GM23338 (cell line): Measurements from ENCODE around the gene AATF. TPM values are rescaled to one million over a fixed set of nuclear protein-coding genes. Genes with fewer than 3 reads are reported as not detected.

Experiments used
- ATAC-seq: fragments of 200-7000 bp; cut with Tn5 transposase; 3 replicates; pipeline ENCODE4 v1.9.1; 2020
- DNase-seq: peaks from one replicate; pipeline ENCODE4 v3.0.0-alpha.2; 2015; ENCODE audit warnings: low spot score
- H2AFZ ChIP-seq: fragments of 200-600 bp; sonication (generic); 2 replicates; pipeline ENCODE4 v1.8.0; 2016; ENCODE audit warnings: antibody characterized with exemption, mild to moderate bottlenecking, moderate library complexity
- H3F3A ChIP-seq: fragments of 200-600 bp; sonication (generic); replicated peaks from 2 replicates; pipeline ENCODE4 v1.8.0; 2017; ENCODE audit warnings: antibody characterized with exemption, mixed run types, low read depth
- H3K27ac ChIP-seq: fragments of 200-600 bp; sonication (generic); 2 replicates; pipeline ENCODE4 v1.6.1; 2016; ENCODE audit warnings: low read depth
- H3K27me3 ChIP-seq: fragments of 200-600 bp; sonication (generic); 2 replicates; pipeline ENCODE4 v1.8.0; 2016; ENCODE audit warnings: mild to moderate bottlenecking, mixed run types, moderate library complexity; ENCODE audit not compliant: insufficient read depth
- H3K36me3 ChIP-seq: fragments of 200-600 bp; sonication (generic); 2 replicates; pipeline ENCODE4 v1.8.0; 2016; ENCODE audit warnings: mild to moderate bottlenecking; ENCODE audit not compliant: insufficient read depth
- H3K4me1 ChIP-seq: fragments of 200-600 bp; sonication (generic); 2 replicates; pipeline ENCODE4 v1.8.0; 2016; ENCODE audit warnings: mild to moderate bottlenecking, moderate library complexity; ENCODE audit not compliant: insufficient read depth
- H3K4me2 ChIP-seq: fragments of 200-600 bp; sonication (generic); 2 replicates; pipeline ENCODE4 v1.7.1; 2017; ENCODE audit warnings: mixed run types
- H3K4me3 ChIP-seq: fragments of 200-600 bp; sonication (generic); 2 replicates; pipeline ENCODE4 v1.6.1; 2016; ENCODE audit warnings: mixed run types
- H3K79me2 ChIP-seq: fragments of 200-600 bp; sonication (generic); replicated peaks from 2 replicates; pipeline ENCODE4 v1.8.0; 2017; ENCODE audit warnings: mild to moderate bottlenecking; ENCODE audit not compliant: insufficient read depth
- H3K9me2 ChIP-seq: fragments of 200-600 bp; sonication (generic); 2 replicates; pipeline ENCODE4 v1.8.0; 2017; ENCODE audit not compliant: insufficient read depth
- H4K20me1 ChIP-seq: fragments of 200-600 bp; sonication (generic); replicated peaks from 2 replicates; pipeline ENCODE4 v1.8.0; 2017; ENCODE audit warnings: mild to moderate bottlenecking; ENCODE audit not compliant: insufficient read depth
- H3K27ac Mint-ChIP-seq: 2 replicates; pipeline ENCODE4 v1.8.0; 2020; ENCODE audit warnings: inconsistent platforms, mild to moderate bottlenecking, moderate library complexity, mixed read lengths
- H3K27me3 Mint-ChIP-seq: 3 replicates; pipeline ENCODE4 v1.8.0; 2022; ENCODE audit warnings: low read depth, mild to moderate bottlenecking, moderate library complexity, mixed read lengths, inconsistent platforms; ENCODE audit not compliant: insufficient read depth, poor library complexity
- H3K36me3 Mint-ChIP-seq: 3 replicates; pipeline ENCODE4 v1.8.0; 2021; ENCODE audit warnings: low read depth, mild to moderate bottlenecking, inconsistent platforms, moderate library complexity, mixed read lengths
- H3K4me1 Mint-ChIP-seq: 3 replicates; pipeline ENCODE4 v1.8.0; 2020; ENCODE audit warnings: mild to moderate bottlenecking, inconsistent platforms, mixed read lengths
- H3K4me3 Mint-ChIP-seq: 3 replicates; pipeline ENCODE4 v1.8.0; 2021; ENCODE audit warnings: moderate library complexity, mild to moderate bottlenecking, inconsistent platforms, mixed read lengths
- H3K9me3 Mint-ChIP-seq: 3 replicates; pipeline ENCODE4 v1.8.0; 2020; ENCODE audit warnings: moderate library complexity, mild to moderate bottlenecking, inconsistent platforms, mixed read lengths
- CREB1 ChIP-seq: fragments of 250-450 bp; sonication (Bioruptor Pico); IDR thresholded peaks from 2 replicates; pipeline ENCODE4 v1.5.0; 2020; ENCODE audit warnings: low read depth, mild to moderate bottlenecking, moderate library complexity
- ETS1 ChIP-seq: IDR thresholded peaks from 2 replicates; pipeline ENCODE4 v1.6.1; 2016; ENCODE audit warnings: antibody characterized with exemption
- EZH2phosphoT487 ChIP-seq: fragments of 200-600 bp; sonication (generic); IDR thresholded peaks from one replicate; pipeline ENCODE4 v1.8.1; 2018; ENCODE audit warnings: antibody characterized with exemption; ENCODE audit not compliant: unreplicated experiment
- NANOG ChIP-seq: IDR thresholded peaks from 2 replicates; pipeline ENCODE4 v1.6.1; 2016; ENCODE audit warnings: antibody characterized with exemption, borderline replicate concordance
- REST ChIP-seq: IDR thresholded peaks from one replicate; pipeline ENCODE4 v1.6.1; 2018; ENCODE audit warnings: antibody characterized with exemption; ENCODE audit not compliant: unreplicated experiment
- STAT1 ChIP-seq: IDR thresholded peaks from one replicate; pipeline ENCODE4 v1.6.1; 2016; ENCODE audit warnings: antibody characterized with exemption; ENCODE audit not compliant: unreplicated experiment
- ZNF114 ChIP-seq: fragments of 250-450 bp; sonication (Bioruptor Pico); IDR thresholded peaks from 2 replicates; pipeline ENCODE4 v1.5.0; 2020; ENCODE audit warnings: mild to moderate bottlenecking, moderate library complexity
- ZNF462 ChIP-seq: fragments of 250-450 bp; sonication (Bioruptor Pico); IDR thresholded peaks from 2 replicates; pipeline ENCODE4 v1.5.0; 2020; ENCODE audit warnings: mild to moderate bottlenecking, moderate library complexity
- polyA plus RNA-seq: library from polyadenylated mRNA; unstranded; fragments of >200 nt; fragmentation: Nextera tagmentation; extraction: Ambion mirVana; gene quantifications from 2 replicates; pipeline ENCODE4 v1.2.1, GENCODE V29; 2016
- total RNA-seq: library from RNA; depleted of rRNA; stranded (reverse); fragments of >200 nt; shearing (Covaris generic); gene quantifications from 2 replicates; pipeline ENCODE4 v1.2.3, GENCODE V29; 2014

Gene AATF
- total and polyA plus RNA-seq, 2 experiments from 2014 or later: 40.2 to 71.2 TPM

- Histone ChIP-seq H3K9me2 (no peaks in the 10 kb centered on the region), H3F3A (no peaks in the 10 kb centered on the region), H3K4me3 (no peak overlapping the region), H3K4me1 (peaks cover 16% of the 10 kb centered on the region), H3K79me2 (no peaks in the 10 kb centered on the region), H3K4me2 (peak overlapping the region; percentile 25; the same call in 1 of the 2 replicates), H4K20me1 (no peaks in the 10 kb centered on the region), H3K27ac (peak overlapping the region; percentile 85), H2AFZ (no peak overlapping the region), H3K36me3 (peaks cover 17% of the 10 kb centered on the region), H3K27me3 (no peaks in the 10 kb centered on the region)
- Mint-ChIP-seq H3K27me3 (peaks cover 10% of the 10 kb centered on the region), H3K9me3 (peaks cover 10% of the 10 kb centered on the region), H3K4me3 (no peak overlapping the region), H3K27ac (peak overlapping the region; percentile 79; the same call in 1 of the 2 replicates), H3K4me1 (peaks cover 37% of the 10 kb centered on the region), H3K36me3 (peaks cover 44% of the 10 kb centered on the region)
- ATAC-seq (peak; percentile 74), DNase-seq (peak; percentile 56)
- TF ChIP-seq EZH2phosphoT487 (no peak), ZNF114 (CRISPR knock-in tag) (no peak), REST (no peak), CREB1 (CRISPR knock-in tag) (no peak)
These were observed 134.7 kb downstream of the AATF start for GRCh38 chr17:37083456-37083855.

- Histone ChIP-seq H3K4me2 (no peak overlapping the region), H3K4me1 (peaks cover 16% of the 10 kb centered on the region)
- H3K27ac Mint-ChIP-seq: peak overlapping the region; percentile 79
- TF ChIP-seq ETS1 (no peak), ZNF462 (no peak), EZH2phosphoT487 (no peak), NANOG (no peak), STAT1 (no peak)
These were observed 135.6 kb downstream of the AATF start for GRCh38 chr17:37084372-37084771.

More at GRCh38 chr17:37084372-37084771, 135.6 kb downstream of the AATF start:
- H3K4me1 Mint-ChIP-seq: peaks cover 37% of the 10 kb centered on the region
- peaks cover 45% of the 10 kb centered on the region for H3K36me3 Mint-ChIP-seq
- no peaks in the 10 kb centered on the region for H3K79me2 ChIP-seq
- no peaks in the 10 kb centered on the region for H3K9me2 ChIP-seq
- H3K4me3 ChIP-seq: no peak overlapping the region
- H3K27me3 Mint-ChIP-seq: peaks cover 10% of the 10 kb centered on the region
- no peaks in the 10 kb centered on the region for H4K20me1 ChIP-seq
- peak overlapping the region; percentile 85 for H3K27ac ChIP-seq
- H3K27me3 ChIP-seq: no peaks in the 10 kb centered on the region
- no peak overlapping the region for H2AFZ ChIP-seq
- no peak overlapping the region for H3K4me3 Mint-ChIP-seq
- no peak for ATAC-seq
- H3K9me3 Mint-ChIP-seq: peaks cover 5% of the 10 kb centered on the region
- DNase-seq: no peak
- peaks cover 17% of the 10 kb centered on the region for H3K36me3 ChIP-seq
- H3F3A ChIP-seq: no peaks in the 10 kb centered on the region; the same call in 1 of the 2 replicates
